ENCODE results near the gene CRYGC. TPM values are rescaled to one million over a fixed set of nuclear protein-coding genes. Genes with fewer than 3 reads are reported as not detected.

The CRYGC gene
- total and polyA plus RNA-seq, 2 of the 13 experiments (the other 11 are each of a cell fraction or from before 2014, with no cell fraction given), result 0.20 to 0.27 TPM

GRCh38 chr2:208129744-208130711, at the start of gene CRYGC (continued):
- TF ChIP-seq, protein P1, sequence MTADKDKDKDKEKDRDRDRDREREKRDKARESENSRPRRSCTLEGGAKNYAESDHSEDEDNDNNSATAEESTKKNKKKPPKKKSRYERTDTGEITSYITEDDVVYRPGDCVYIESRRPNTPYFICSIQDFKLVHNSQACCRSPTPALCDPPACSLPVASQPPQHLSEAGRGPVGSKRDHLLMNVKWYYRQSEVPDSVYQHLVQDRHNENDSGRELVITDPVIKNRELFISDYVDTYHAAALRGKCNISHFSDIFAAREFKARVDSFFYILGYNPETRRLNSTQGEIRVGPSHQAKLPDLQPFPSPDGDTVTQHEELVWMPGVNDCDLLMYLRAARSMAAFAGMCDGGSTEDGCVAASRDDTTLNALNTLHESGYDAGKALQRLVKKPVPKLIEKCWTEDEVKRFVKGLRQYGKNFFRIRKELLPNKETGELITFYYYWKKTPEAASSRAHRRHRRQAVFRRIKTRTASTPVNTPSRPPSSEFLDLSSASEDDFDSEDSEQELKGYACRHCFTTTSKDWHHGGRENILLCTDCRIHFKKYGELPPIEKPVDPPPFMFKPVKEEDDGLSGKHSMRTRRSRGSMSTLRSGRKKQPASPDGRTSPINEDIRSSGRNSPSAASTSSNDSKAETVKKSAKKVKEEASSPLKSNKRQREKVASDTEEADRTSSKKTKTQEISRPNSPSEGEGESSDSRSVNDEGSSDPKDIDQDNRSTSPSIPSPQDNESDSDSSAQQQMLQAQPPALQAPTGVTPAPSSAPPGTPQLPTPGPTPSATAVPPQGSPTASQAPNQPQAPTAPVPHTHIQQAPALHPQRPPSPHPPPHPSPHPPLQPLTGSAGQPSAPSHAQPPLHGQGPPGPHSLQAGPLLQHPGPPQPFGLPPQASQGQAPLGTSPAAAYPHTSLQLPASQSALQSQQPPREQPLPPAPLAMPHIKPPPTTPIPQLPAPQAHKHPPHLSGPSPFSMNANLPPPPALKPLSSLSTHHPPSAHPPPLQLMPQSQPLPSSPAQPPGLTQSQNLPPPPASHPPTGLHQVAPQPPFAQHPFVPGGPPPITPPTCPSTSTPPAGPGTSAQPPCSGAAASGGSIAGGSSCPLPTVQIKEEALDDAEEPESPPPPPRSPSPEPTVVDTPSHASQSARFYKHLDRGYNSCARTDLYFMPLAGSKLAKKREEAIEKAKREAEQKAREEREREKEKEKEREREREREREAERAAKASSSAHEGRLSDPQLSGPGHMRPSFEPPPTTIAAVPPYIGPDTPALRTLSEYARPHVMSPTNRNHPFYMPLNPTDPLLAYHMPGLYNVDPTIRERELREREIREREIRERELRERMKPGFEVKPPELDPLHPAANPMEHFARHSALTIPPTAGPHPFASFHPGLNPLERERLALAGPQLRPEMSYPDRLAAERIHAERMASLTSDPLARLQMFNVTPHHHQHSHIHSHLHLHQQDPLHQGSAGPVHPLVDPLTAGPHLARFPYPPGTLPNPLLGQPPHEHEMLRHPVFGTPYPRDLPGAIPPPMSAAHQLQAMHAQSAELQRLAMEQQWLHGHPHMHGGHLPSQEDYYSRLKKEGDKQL (CRISPR knock-in tag; IDR thresholded peaks at IDR 0.05; ENCODE audit: low read depth), result no peak
- no peak for TF ChIP-seq ZNF570 (CRISPR knock-in tag; IDR thresholded peaks at IDR 0.05; ENCODE audit: borderline replicate concordance)
- peak; percentile 54; the same call in 1 of the 2 replicates for TF ChIP-seq ZNF709 (CRISPR knock-in tag; IDR thresholded peaks at IDR 0.05)
- TF ChIP-seq ZNF251 (CRISPR knock-in tag; IDR thresholded peaks at IDR 0.05), result no peak
- no peak for TF ChIP-seq MAX (IDR thresholded peaks at IDR 0.05)
- no peak for TF ChIP-seq THAP8 (CRISPR knock-in tag; IDR thresholded peaks at IDR 0.05; ENCODE audit: borderline replicate concordance)
- no peak; the same call in 1 of the 2 replicates for TF ChIP-seq ZNF280D (CRISPR knock-in tag; IDR thresholded peaks at IDR 0.05)
- TF ChIP-seq U2AF2 (IDR thresholded peaks at IDR 0.05; ENCODE audit: low read depth, low read length), result no peak
- TF ChIP-seq IRF2 (CRISPR knock-in tag; IDR thresholded peaks at IDR 0.05), result peak; percentile 73
- peak; percentile 72 for TF ChIP-seq NFKBIZ (CRISPR knock-in tag; IDR thresholded peaks at IDR 0.05)
- TF ChIP-seq, protein P2, sequence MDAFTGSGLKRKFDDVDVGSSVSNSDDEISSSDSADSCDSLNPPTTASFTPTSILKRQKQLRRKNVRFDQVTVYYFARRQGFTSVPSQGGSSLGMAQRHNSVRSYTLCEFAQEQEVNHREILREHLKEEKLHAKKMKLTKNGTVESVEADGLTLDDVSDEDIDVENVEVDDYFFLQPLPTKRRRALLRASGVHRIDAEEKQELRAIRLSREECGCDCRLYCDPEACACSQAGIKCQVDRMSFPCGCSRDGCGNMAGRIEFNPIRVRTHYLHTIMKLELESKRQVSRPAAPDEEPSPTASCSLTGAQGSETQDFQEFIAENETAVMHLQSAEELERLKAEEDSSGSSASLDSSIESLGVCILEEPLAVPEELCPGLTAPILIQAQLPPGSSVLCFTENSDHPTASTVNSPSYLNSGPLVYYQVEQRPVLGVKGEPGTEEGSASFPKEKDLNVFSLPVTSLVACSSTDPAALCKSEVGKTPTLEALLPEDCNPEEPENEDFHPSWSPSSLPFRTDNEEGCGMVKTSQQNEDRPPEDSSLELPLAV (CRISPR knock-in tag; conservative IDR thresholded peaks at IDR 0.05; ENCODE audit: low read depth), result no peak
- TF ChIP-seq ZKSCAN8 (CRISPR knock-in tag; IDR thresholded peaks at IDR 0.05; ENCODE audit: borderline replicate concordance), result no peak; the same call in 1 of the 2 replicates
- TF ChIP-seq, protein P3, sequence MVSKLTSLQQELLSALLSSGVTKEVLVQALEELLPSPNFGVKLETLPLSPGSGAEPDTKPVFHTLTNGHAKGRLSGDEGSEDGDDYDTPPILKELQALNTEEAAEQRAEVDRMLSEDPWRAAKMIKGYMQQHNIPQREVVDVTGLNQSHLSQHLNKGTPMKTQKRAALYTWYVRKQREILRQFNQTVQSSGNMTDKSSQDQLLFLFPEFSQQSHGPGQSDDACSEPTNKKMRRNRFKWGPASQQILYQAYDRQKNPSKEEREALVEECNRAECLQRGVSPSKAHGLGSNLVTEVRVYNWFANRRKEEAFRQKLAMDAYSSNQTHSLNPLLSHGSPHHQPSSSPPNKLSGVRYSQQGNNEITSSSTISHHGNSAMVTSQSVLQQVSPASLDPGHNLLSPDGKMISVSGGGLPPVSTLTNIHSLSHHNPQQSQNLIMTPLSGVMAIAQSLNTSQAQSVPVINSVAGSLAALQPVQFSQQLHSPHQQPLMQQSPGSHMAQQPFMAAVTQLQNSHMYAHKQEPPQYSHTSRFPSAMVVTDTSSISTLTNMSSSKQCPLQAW (CRISPR knock-in tag; IDR thresholded peaks at IDR 0.05), result peak; percentile 54; the same call in 1 of the 2 replicates
- no peak for TF ChIP-seq HNRNPH1 (optimal IDR thresholded peaks at IDR 0.05; ENCODE audit: low read depth, low read length)

Measured in HepG2 (cell line).